GM21515 (cell line): ENCODE measurements around the gene PARD3.
"Not testable (repeated sequence)": the region's sequence is repeated elsewhere in the genome, so short reads cannot be mapped to it uniquely, and the experiment has no call there.

Experiments
- ATAC-seq: cut with Tn5 transposase; IDR thresholded peaks from one replicate; pipeline ENCODE4 v1.9.1; 2021; ENCODE audit not compliant: unreplicated experiment

The PARD3 gene

DNA sequence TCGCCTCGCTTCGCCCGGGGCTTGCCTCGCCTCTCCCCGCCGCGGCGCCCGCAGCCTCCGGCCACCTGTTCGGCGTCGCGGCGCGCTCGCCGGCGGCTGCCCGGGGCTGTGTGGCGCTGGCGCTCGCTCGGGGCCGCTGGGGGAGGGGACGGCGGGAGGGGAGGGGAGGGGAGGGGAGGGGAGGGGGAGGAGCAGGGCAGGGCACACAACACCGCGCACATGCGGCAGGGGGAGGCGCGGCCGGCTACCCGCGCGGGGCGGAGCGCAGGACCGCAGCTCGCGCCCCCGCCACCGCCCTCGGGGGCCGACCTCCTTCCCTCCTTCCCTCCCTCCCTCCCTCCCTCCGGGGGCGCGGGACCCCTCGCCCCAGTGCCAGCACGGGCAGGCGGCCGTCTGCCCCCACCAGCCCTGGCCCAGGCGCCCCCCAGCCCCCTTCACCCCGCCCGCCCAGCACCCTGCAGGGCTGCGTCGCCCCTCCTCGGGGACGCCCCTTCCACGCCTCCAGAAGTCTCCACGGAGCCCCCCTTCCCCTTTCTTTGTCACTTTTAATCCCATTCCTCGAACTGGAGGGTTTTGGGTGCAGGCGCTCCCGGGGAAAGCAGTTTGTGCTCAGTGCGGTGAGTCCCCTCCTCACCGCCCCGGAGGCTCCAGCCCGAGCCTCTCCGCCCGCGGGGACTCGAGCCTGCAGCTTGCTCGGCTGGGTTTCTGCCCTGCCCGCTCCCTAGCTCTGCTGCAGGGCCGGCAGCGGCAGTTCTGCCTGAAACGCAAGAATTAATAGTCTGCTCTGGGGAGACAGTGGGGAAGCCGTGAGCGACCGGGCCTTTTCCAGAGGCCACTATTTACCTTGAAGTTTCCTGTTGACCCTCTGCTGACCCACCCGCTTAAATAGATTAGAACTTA is at the start of gene PARD3:
TSS of gene PARD3 (minus strand) at position 112 of the 900 bp plus-strand sequence. CDS start 301 bp downstream, outside the sequence.
- ATAC-seq, result no peak

GRCh38 chr10:34864149-34865067 is 49.3 kb upstream of the PARD3 start:
- no peak for ATAC-seq

DNA sequence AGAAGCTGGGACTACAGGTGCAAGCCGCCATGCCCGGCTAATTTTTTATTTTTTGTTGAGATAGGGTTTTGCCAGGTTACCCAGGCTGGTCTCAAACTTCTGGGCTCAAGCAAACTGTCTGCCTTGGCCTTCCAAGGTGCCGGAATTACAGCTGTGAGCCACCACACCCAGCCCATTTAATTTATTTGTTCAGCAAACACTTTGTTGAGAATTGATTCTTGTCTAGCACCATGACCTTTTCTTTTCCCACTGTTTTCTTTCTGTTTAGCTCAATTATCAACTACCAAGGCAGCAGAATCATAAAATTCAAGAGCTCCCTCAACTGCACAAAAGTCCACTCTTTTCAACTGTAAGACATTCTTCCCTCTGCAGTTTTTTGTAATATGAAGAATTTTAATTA is 47.8 kb upstream of the PARD3 start:
- no peak for ATAC-seq

GRCh38 chr10:34861293-34862021 is 46.4 kb upstream of the PARD3 start:
- no peak for ATAC-seq

GRCh38 chr10:34859170-34859569 is 44.1 kb upstream of the PARD3 start:
- no peak for ATAC-seq

GRCh38 chr10:34858003-34858402 is 42.9 kb upstream of the PARD3 start:
- no peak for ATAC-seq

GRCh38 chr10:34854147-34854601 is 39.1 kb upstream of the PARD3 start:
- ATAC-seq, result no peak

- no peak for ATAC-seq
These were observed 38.3 kb upstream of the PARD3 start for GRCh38 chr10:34853357-34853756.

- ATAC-seq, result no peak
These were observed 35.5 kb upstream of the PARD3 start for GRCh38 chr10:34850558-34850957.

DNA sequence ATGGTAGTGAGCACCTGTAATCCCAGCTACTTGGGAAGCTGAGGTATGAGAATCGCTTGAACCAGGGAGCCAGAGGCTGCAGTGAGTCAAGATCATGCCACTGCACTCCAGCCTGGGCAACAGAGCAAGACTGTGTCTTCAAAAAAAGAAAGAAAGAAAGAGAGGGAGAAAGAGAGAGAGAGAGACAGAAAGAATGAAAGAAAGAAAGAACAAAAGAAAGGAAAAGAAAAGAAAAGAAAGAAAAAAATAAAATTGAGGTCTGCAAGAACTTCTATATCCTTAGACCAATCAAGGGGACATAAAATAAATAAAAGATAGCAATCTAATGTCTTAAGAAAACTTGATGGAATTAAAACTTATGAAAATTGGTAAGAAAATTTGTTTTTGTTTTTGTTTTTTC is 34.9 kb upstream of the PARD3 start:
- no peak for ATAC-seq

DNA sequence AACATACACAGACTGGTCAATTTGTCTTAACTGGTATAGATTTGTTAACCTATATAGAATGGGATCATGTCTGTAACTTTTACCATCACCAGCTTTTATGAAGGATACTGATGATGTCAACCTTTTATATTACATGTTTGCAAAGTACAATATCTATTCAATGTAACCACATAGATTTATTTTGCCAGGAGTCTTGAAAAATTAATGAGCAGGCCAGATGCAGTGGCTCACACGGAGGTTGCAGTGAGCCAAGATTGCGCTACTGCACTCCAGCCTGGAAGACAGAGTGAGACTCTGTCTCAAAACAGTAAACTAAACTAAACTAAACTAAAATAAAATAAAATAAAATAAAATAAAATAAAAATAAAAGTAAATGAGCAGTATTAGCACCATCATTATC is 30.0 kb upstream of the PARD3 start:
- ATAC-seq, result no peak

GRCh38 chr10:34844448-34844847 is 29.4 kb upstream of the PARD3 start:
- ATAC-seq, result no peak

GRCh38 chr10:34843470-34843869 is 28.4 kb upstream of the PARD3 start:
- not testable (repeated sequence) for ATAC-seq

- no peak for ATAC-seq
These were observed 23.3 kb upstream of the PARD3 start for GRCh38 chr10:34838366-34838900.

GRCh38 chr10:34835908-34836508 is 20.9 kb upstream of the PARD3 start:
- no peak for ATAC-seq

DNA sequence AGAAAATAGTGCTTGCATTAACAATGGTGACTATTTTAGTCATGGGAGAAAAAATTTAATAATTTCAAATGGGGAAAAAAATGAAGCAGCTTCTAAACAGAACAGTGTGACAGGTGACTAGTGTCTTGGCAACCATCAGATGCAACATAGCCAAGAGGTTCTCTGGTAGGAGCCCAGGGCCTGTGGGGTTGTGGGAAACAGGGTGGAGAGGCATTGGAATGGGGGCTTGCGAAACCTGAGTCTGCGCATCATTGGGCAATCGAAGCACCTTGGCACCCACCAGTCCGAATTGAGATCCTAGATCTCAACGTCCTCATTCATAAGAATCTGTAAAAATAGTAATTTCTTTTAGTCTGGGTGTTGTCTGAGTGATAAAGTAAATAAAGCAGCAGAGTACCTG is 19.2 kb upstream of the PARD3 start:
- ATAC-seq, result no peak

DNA sequence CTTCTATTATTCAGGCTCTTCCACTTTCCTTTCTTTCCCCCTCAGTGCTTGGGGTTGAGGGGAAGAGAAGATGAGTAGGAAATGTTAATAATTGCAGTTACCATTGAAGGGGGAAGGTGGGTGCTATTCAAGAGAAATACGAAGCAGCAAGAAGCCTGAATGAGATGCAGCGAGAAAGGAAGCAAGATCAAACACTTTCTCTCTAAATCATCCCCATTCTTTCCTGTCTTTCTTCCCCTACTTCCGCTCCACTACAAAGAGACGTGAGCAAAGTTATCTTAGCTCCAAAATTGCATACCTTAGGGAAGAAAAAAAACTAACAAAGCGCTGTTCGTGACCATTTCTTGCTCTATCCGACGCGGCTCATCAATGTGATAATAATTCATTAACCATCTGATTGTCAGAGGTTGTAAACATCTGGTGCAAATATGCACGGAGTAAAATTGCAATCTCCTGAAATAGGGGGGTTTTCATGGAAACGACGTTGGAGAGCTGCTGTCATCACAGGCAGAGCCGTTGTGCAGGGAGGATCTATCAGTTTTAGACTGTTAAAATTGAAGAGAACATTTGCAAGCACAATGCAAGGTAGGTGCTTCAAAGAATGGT is 15.2 kb upstream of the PARD3 start:
- ATAC-seq, result no peak

DNA sequence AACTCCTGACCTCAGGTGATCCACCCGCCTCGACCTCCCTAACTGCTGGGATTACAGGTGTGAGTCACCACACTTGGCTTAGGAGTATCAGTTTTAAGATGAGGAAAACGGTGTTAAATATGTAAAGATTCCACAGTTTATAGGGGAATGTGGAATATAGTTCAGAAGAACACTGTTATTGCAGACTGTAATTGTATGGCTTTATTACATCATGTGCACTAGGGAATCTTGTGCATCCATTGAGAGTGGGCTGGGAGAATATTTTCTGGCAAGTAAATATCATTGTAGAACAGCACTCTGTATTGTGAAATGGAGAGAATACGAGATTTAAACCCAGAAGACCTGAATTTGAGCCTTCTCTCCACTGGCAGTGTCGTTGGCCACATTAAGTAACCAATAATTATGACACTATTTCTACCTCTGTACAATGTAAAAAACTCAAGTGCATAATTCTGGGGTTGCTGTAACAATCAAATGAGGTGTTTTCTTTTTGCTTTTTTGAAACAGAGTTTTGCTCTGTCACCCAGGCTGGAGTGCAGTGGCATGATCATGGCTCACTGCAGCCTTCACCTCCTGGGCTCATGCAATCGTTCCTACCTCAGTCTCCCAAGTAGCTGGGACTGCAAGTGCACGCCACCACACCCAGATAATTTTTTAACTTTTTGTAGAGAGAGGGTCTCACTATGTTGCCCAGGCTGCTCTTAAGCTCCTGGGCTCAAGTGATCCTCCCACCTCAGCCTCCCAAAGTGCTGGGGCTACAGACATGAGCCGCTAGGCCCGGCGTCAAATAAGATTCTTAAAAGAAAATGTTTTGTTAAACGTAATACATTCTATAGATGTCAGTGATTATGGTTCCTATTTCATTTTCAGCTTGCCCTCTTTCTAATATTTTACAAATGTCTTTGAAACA is 12.0 kb upstream of the PARD3 start:
- ATAC-seq, result no peak

DNA sequence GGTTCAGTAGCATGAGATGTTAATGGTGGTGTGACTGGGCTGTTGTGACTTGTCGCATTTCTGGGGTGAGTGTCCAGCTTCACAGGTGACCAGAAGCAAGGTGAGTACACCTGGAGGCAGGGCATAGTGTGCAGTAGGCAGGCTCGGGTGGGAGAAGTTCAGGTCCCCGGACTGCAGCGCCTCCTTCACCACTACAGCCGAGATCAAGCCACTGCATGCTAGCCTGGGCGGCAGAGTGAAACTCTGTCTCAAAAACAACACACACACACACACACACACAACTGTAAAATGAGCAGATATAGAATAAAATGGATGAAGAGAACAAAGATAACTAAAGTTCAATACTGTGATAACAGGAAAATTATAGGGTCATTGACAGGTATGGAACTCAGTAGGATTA is 11.1 kb upstream of the PARD3 start:
- ATAC-seq, result no peak
